GM19023 (cell line): ENCODE data around the gene PTPRG.
"Not testable (repeated sequence)": the region's sequence is repeated elsewhere in the genome, so short reads cannot be mapped to it uniquely, and the experiment has no call there.

Experiments used
- ATAC-seq: cut with Tn5 transposase; IDR thresholded peaks from one replicate; pipeline ENCODE4 v1.9.1; 2021; ENCODE audit warnings: mild to moderate bottlenecking, moderate library complexity; ENCODE audit not compliant: unreplicated experiment

The PTPRG gene

GRCh38 chr3:62028236-62028635 is 466.9 kb downstream of the PTPRG start:
- ATAC-seq, result no peak

- ATAC-seq, result no peak
These were observed 471.4 kb downstream of the PTPRG start for GRCh38 chr3:62032738-62033137.

- no peak for ATAC-seq
These were observed 474.2 kb downstream of the PTPRG start for GRCh38 chr3:62035402-62036057.

GRCh38 chr3:62036726-62037125 is 475.4 kb downstream of the PTPRG start:
- ATAC-seq, result no peak

GRCh38 chr3:62038798-62039197 is 477.4 kb downstream of the PTPRG start:
- ATAC-seq, result not testable (repeated sequence)

- no peak for ATAC-seq
These were observed 478.2 kb downstream of the PTPRG start for GRCh38 chr3:62039586-62039985.

- ATAC-seq, result no peak
These were observed 480.3 kb downstream of the PTPRG start for GRCh38 chr3:62041681-62042080.

GRCh38 chr3:62044874-62045411 is 483.6 kb downstream of the PTPRG start:
- no peak for ATAC-seq

- no peak for ATAC-seq
These were observed 485.0 kb downstream of the PTPRG start for GRCh38 chr3:62046326-62046725.

GRCh38 chr3:62048577-62048976 is 487.2 kb downstream of the PTPRG start:
- no peak for ATAC-seq

- no peak for ATAC-seq
These were observed 487.7 kb downstream of the PTPRG start for GRCh38 chr3:62049033-62049432.

GRCh38 chr3:62051506-62051905 is 490.1 kb downstream of the PTPRG start:
- no peak for ATAC-seq

- ATAC-seq, result no peak
These were observed 491.0 kb downstream of the PTPRG start for GRCh38 chr3:62052331-62052730.

- no peak for ATAC-seq
These were observed 495.3 kb downstream of the PTPRG start for GRCh38 chr3:62056658-62057057.

GRCh38 chr3:62057339-62058047 is 496.1 kb downstream of the PTPRG start:
- no peak for ATAC-seq

GRCh38 chr3:62065985-62066693 is 504.8 kb downstream of the PTPRG start:
- ATAC-seq, result no peak

- ATAC-seq, result no peak
These were observed 507.0 kb downstream of the PTPRG start for GRCh38 chr3:62068337-62068736.

GRCh38 chr3:62070891-62071290 is 509.5 kb downstream of the PTPRG start:
- no peak for ATAC-seq

- ATAC-seq, result no peak
These were observed 511.7 kb downstream of the PTPRG start for GRCh38 chr3:62073038-62073437.

GRCh38 chr3:62084558-62084957 is 523.2 kb downstream of the PTPRG start:
- ATAC-seq, result no peak

- ATAC-seq, result no peak
These were observed 527.2 kb downstream of the PTPRG start for GRCh38 chr3:62088472-62089104.
